Measurements from ENCODE around the gene BIK. TPM values are rescaled to one million over a fixed set of nuclear protein-coding genes. Genes with fewer than 3 reads are reported as not detected.
A peak's percentile ranks its signal among the peaks of the same experiment; 100 is the strongest.

BIK gene
- total RNA-seq, 6 experiments from 2014 or later, result 0.20 TPM; not detected in 5

DNA sequence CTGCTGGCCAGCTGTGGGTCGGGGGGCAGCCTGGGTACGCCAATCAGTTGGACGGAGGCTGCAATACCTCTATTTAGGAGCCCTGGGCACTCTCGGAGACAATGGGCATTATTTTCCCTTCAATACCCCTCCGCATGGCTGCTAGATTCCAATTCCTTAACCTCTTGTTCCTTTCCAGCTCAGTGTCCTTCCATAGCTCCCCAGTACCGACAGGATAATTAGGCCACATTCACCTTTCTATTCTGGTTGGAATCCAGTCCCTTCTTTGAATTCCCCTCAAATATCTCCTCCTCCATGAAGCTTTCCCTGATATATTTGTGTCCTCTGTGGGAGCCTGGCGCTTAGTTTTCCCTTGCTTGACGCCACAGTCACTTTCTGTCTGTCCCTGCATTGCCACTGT is 4.2 kb upstream of the BIK start:
- Mint-ChIP-seq H3K9me3 (no peaks in the 10 kb centered on the region), H3K27ac (no peak overlapping the region), H3K4me3 (no peak overlapping the region), H3K27me3 (ENCODE audit: insufficient read depth) (peaks cover 12% of the 10 kb centered on the region), H3K36me3 (ENCODE audit: low read depth) (no peaks in the 10 kb centered on the region), H3K4me1 (ENCODE audit: low read depth) (no peaks in the 10 kb centered on the region)
- TF ChIP-seq CTCF (IDR thresholded peaks at IDR 0.05), result no peak
- no peak for DNase-seq

DNA sequence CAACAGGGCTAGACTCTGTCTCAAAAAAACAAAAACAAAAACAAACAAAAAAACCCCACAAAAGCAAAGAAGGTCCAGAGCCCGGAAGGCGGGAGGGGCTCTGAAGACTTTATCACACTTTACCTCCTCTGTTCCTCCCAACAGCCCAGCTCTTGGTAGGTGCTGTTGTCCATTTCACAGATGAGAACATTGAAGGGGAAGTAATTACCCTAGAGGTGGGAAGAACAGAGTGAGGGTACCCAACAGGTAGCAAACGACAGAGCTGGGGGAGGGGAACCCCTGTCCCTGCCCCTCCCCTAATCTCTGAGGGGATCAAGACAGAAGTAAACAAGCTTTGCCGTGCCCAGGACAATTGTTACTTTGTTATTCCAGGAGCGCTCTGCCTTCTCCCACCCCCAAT is 1.0 kb upstream of the BIK start:
- Mint-ChIP-seq H3K9me3 (no peaks in the 10 kb centered on the region), H3K27me3 (ENCODE audit: insufficient read depth) (peaks cover 32% of the 10 kb centered on the region), H3K36me3 (ENCODE audit: low read depth) (no peaks in the 10 kb centered on the region), H3K4me1 (ENCODE audit: low read depth) (no peaks in the 10 kb centered on the region), H3K27ac (no peak overlapping the region), H3K4me3 (no peak overlapping the region)
- no peak for TF ChIP-seq CTCF (IDR thresholded peaks at IDR 0.05)
- DNase-seq, result no peak

DNA sequence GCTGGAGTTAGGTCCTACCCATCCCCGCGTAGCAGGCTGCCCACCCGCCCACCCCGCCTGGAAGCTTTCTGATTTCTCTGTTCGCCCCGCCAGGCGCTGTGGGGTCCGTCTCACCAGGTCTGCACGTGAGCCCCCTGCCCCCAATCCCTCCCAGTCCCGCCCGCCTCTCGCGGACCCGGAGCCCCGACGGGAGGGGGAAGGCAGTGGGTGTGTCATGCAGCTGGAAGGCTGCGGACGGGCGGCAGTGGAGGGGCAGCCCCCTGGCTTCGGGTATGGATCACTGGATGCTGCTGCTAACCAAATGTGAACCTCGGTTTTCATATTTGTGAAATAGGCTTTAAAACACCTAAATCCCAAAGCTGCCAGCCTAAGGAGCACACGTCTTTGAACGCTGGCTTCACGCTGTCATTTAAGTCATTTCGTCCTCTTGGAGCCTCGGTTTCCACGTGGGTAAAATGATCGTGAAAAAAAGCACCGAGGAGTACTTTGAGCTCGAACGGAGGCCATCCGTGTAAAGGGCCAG is 568 bp upstream of the BIK start:
- no peak for DNase-seq
- H3K36me3 Mint-ChIP-seq (ENCODE audit: low read depth), result no peaks in the 10 kb centered on the region
- H3K4me1 Mint-ChIP-seq (ENCODE audit: low read depth), result no peaks in the 10 kb centered on the region
- peaks cover 32% of the 10 kb centered on the region for H3K27me3 Mint-ChIP-seq (ENCODE audit: insufficient read depth)
- peak overlapping the region; percentile 76 for H3K4me3 Mint-ChIP-seq
- H3K27ac Mint-ChIP-seq, result no peak overlapping the region
- H3K9me3 Mint-ChIP-seq, result no peaks in the 10 kb centered on the region
- no peak for TF ChIP-seq CTCF (IDR thresholded peaks at IDR 0.05)

GRCh38 chr22:43110927-43111623 is 525 bp downstream of the BIK start:
- peak overlapping the region; percentile 61; the same call in 1 of the 2 replicates for H3K4me3 Mint-ChIP-seq
- H3K9me3 Mint-ChIP-seq, result no peaks in the 10 kb centered on the region
- no peak overlapping the region for H3K27ac Mint-ChIP-seq
- H3K27me3 Mint-ChIP-seq (ENCODE audit: insufficient read depth), result peaks cover 37% of the 10 kb centered on the region
- H3K4me1 Mint-ChIP-seq (ENCODE audit: low read depth), result no peaks in the 10 kb centered on the region
- no peak for TF ChIP-seq CTCF (IDR thresholded peaks at IDR 0.05)
- H3K36me3 Mint-ChIP-seq (ENCODE audit: low read depth), result no peaks in the 10 kb centered on the region
- no peak for DNase-seq

DNA sequence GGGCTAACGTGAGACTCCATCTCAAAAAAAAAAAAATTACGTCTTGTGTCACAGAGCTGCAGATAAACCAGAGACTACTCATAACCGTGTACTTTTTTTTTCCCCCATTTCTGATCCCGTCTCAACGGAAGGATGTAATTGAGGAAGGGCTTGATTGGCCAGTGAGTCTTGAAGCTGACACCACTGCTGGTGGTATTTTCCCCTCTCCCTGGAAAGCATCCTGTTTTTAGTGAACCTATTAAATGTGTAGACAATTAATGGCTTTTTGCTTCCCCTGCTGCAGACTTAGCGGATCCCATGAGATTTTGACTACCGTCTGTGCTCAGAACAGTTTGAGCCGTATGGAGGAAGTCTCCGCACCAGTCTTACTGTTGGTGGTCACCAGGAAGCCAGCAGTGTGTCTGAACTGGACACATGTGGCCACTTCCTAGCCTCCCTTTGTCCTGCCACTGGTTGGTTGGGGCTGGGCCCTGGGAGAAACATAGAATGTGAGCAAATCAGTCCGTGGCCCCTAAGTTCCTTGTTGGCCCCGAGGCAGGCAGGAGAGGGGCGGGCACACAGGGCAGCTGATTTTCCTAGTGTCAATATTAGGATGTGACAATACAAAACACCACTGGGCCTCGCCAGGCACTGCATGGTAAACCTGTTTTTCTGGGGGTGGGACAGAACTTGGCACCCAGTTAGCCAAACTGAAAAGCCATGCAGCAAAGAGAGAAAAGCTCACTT is 3.1 kb downstream of the BIK start:
- Mint-ChIP-seq H3K9me3 (no peaks in the 10 kb centered on the region), H3K27ac (no peak overlapping the region), H3K4me3 (no peak overlapping the region), H3K36me3 (ENCODE audit: low read depth) (no peaks in the 10 kb centered on the region), H3K27me3 (ENCODE audit: insufficient read depth) (peaks cover 36% of the 10 kb centered on the region), H3K4me1 (ENCODE audit: low read depth) (no peaks in the 10 kb centered on the region)
- no peak for TF ChIP-seq CTCF (IDR thresholded peaks at IDR 0.05)
- DNase-seq, result no peak
